ENCODE measurements around the gene CDK4.
A peak's percentile ranks its signal among the peaks of the same experiment; 100 is the strongest.

Gene CDK4

GRCh38 chr12:57751788-57752667, at the start of gene CDK4:
Gene CDK4 (minus strand): TSS chr12:57752310. CDS start chr12:57751717, 593 bp downstream.
- TF ChIP-seq CTCF (IDR thresholded peaks at IDR 0.05; ENCODE audit: low read depth, low read length): no peak
- DNase-seq (ENCODE audit: low read depth in 2 of 2): peak; percentile 100
- peak within 1 kb of the TSS; percentile 81 to 88 for H3K4me3 ChIP-seq (replicated peaks in 1 of 2; ENCODE audit: low read depth in 2 of 2, low read length in 2 of 2)

GRCh38 chr12:57800965-57801364, 48.9 kb upstream of the CDK4 start:
- TF ChIP-seq CTCF (IDR thresholded peaks at IDR 0.05; ENCODE audit: low read depth, low read length): no peak
- no peak for DNase-seq (ENCODE audit: low read depth in 2 of 2)
- no peak overlapping the region for H3K4me3 ChIP-seq (replicated peaks in 1 of 2; ENCODE audit: low read depth in 2 of 2, low read length in 2 of 2)

GRCh38 chr12:57797933-57798332, 45.8 kb upstream of the CDK4 start:
- no peak overlapping the region for H3K4me3 ChIP-seq (replicated peaks in 1 of 2; ENCODE audit: low read depth in 2 of 2, low read length in 2 of 2)

GRCh38 chr12:57796996-57797395, 44.9 kb upstream of the CDK4 start:
- DNase-seq (ENCODE audit: low read depth in 2 of 2): no peak
- H3K4me3 ChIP-seq (replicated peaks in 1 of 2; ENCODE audit: low read depth in 2 of 2, low read length in 2 of 2): no peak overlapping the region
- TF ChIP-seq CTCF (IDR thresholded peaks at IDR 0.05; ENCODE audit: low read depth, low read length): no peak

More at GRCh38 chr12:57797933-57798332, 45.8 kb upstream of the CDK4 start:
- no peak for TF ChIP-seq CTCF (IDR thresholded peaks at IDR 0.05; ENCODE audit: low read depth, low read length)
- no peak for DNase-seq (ENCODE audit: low read depth in 2 of 2)

GRCh38 chr12:57795354-57795753, 43.2 kb upstream of the CDK4 start:
- TF ChIP-seq CTCF (IDR thresholded peaks at IDR 0.05; ENCODE audit: low read depth, low read length): no peak
- peak in 1 of 2 donors; percentile 40 for DNase-seq (ENCODE audit: low read depth in 2 of 2)
- no peak overlapping the region for H3K4me3 ChIP-seq (replicated peaks in 1 of 2; ENCODE audit: low read depth in 2 of 2, low read length in 2 of 2)

- DNase-seq (ENCODE audit: low read depth in 2 of 2): peak; percentile 78 to 86
- no peak for TF ChIP-seq CTCF (IDR thresholded peaks at IDR 0.05; ENCODE audit: low read depth, low read length)
- H3K4me3 ChIP-seq (replicated peaks in 1 of 2; ENCODE audit: low read depth in 2 of 2, low read length in 2 of 2): no peak overlapping the region
Measured at GRCh38 chr12:57793920-57794319, 41.8 kb upstream of the CDK4 start.
